ENCODE results near the gene ASAH2B.

ASAH2B gene

GRCh38 chr10:50799595-50799994 is 59.9 kb downstream of the ASAH2B start:
- no peak for DNase-seq

GRCh38 chr10:50805981-50806622 is 66.4 kb downstream of the ASAH2B start:
- no peak for DNase-seq

GRCh38 chr10:50807851-50808776 is 68.4 kb downstream of the ASAH2B start:
- no peak for DNase-seq
